NCI-H1436 treated with DMSO at 0.1 percent for 48 hours (cell line): ENCODE measurements around the gene FHAD1.

Experiments
- DNase-seq: peaks from one replicate; lab custom pipeline; 2025; lab: John Stamatoyannopoulos, UW

Gene FHAD1

DNA sequence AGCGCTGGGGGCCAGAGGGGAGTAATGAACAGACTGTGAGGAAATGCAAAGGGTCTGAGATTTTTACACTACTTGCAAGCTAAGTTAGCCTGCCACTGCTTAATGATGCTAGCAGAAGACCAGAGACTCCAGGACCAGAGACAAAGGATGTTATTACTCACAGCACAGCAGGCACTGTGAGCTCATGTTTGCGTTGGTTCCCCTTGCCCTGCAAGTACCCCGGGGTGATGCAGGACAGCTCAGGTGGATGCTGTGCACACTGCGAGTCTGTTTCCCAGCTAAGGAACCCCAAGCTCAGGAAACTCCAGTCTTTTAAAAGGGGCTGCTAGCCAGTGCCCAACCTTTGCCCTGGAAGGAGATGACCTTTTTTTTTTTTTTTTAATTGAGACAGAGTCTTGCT is 1.2 kb downstream of the FHAD1 start:
- DNase-seq, result no peak

DNA sequence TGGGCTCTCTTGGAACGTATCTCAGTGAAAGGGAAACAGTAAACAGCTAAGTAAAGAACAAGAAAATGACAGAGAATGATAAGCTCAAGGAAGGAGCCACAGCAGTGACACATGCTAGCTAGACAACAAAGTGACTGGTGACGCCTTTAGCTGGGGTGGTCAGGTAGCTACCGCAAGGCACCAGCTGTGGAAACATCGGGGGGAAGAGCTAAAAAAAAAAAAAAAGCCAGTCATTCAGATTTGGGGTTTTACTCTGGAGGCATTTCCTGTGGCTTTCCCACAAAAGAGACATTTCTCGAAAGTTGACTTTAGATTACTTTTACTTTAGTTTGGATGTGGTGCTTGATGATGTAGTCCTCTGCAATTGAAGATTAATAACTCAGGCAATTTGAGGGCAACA is 2.1 kb downstream of the FHAD1 start:
- DNase-seq, result no peak

DNA sequence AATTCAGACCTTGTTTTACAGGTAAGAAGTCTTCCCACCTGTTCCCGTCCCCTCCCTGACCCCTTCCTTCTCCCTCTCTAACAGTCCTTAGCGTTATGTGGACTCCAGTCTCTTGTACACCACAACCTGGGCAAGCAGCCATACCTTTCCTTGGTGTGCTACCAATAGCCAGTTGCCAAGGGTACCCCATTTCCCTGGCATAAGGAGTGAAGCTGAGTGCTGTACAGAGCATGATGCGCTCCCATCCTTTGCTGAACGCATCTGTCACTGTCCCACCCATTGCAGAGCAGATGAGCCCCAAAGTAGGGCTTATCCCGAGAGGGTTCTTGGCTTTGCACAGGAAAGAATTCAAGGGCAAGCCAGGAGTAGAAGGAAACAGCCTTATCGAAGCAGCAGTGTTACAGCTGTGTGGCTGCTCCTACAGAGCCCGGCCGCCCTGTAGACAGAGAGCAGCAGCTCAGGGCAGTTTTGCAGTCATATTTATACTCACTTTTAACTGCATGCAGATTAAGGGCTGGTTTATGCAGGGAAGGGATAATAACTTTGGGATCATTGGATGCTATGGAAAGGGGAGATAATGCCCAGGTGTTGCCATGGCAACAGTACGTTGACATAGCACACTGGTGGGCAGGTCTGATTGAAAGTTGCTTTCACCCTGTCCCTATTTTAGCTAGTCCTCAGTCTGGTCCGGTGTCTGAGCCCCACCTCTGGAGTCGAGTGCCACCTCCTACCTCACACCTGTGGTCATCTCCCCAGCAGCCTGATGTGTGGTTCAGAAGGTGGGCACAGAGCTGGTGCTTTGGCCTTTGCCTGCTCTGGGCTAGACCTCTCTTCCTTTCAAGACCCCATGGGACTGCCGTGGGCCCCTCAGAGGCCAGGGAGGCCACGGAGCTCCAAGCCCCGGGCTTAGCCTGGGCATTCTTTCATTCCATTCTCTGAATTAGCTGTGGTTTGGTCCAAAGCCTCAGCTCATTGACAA is 5.1 kb downstream of the FHAD1 start:
- DNase-seq, result no peak

DNA sequence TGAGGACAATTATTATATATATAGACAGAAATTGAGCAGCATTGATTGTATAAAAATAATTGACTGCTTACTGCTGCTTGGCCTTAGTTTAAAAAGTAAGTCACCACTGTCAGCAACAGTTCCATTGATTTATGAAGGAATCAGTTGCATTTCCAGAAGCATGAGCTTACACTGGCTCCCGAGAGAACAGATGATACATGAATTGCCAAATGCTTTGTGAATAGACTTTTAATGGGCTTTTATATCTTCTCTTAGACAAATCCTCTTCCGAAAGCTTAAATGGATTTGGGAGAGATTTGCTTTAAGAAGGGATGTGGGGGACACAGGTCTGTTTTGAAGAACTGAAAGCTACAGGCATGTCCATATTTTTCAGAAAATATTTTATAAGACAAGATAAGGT is 7.5 kb downstream of the FHAD1 start:
- no peak for DNase-seq

DNA sequence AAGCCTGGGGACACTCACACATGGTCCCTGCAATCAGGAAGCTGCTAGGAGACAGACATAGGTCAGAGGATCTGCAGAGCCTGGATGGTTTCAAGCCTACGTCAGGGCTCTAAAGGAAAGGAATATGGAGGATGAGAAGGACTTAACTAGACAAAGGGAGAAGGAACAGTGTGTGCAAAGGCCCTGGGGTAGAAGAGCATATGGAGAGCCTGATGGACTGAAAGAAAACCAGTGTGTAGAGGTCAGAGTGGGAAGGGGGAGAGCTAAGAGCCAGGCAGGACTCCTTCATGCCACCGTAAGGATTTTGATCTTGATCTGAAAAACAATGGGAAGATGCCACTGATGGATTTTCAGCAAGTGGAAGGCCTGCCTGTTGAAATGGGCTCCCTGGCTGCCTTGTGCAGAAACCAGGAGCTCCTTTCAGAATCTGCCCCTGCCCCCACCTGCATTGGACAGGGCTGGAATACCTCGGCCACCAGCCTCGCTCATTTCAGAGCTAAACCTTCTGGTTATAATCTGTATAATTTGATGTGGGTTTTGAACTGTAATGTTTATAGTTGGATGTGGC is 8.6 kb downstream of the FHAD1 start:
- no peak for DNase-seq

DNA sequence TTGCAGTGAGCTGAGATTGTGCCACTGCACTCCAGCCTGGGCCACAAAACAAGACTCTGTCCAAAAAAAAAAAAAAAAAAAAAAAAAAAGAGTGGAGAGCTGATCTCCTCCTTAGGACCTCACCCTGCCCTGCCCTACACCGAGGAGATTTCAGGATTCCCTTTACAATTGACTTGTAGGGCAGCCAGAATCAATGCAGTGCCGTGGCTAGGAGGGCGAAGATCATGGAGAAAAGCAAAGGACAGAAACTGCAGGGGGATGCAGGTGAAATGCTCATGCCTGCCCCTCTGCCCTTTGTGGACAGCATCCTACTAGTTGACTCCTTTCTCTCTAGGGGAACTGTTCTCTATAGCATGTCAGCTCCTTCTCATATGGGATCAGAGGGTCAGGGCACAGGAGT is 9.6 kb downstream of the FHAD1 start:
- no peak for DNase-seq

DNA sequence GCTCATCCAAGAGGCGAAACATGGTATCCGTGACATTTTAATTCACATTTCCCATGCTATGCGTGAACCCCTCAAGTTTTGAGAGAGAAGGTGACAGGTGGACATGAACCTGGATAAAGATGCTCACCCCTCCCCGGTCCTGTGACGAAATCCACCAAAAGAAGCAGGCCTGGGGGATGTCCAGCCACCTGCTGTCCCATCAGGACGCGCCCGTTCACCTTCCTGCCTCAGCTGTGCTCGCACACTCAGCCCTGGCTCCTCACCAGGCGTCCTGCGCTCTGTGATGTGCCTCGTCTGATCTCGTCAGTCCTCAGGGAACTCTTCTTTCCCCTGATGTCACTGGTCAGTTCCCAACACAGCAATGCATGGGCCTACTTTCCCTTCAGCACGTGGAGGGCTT is 10.3 kb downstream of the FHAD1 start:
- no peak for DNase-seq

DNA sequence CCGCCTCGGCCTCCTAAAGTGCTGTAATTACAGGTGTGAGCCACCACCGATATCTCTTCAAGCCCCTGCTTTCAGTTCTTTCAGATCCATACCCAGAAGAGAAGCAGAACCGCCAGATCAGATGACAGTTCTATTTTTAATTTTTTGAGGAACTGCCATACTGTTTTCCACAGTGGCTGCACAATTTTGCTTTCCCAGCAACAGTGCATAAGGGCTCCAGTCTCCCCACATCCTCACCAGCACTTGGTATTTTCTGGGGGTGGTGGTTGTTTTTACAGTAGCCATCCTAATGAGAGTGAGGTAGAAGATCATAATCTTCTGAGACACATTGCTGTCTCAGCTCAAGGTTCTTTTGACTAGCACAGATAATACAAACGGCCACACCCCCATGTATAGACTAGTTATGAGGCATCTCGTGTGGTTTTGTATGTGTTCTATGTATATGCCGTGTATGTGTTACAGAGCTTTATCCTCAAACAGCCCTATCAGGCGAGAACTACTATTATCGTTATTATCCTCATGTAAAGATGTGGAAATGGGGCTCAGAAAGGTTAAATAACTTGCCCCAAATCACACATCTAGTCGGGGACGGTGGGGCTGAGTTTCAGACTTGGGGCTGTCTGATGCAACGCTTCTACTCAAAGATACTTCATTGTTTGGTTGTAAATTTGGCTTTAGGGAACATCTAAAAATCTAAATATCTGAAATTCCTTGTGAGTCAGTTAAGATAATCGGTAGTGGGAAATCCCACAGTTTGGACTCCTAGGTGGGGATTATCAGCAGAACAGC is 12.0 kb downstream of the FHAD1 start:
- no peak for DNase-seq

DNA sequence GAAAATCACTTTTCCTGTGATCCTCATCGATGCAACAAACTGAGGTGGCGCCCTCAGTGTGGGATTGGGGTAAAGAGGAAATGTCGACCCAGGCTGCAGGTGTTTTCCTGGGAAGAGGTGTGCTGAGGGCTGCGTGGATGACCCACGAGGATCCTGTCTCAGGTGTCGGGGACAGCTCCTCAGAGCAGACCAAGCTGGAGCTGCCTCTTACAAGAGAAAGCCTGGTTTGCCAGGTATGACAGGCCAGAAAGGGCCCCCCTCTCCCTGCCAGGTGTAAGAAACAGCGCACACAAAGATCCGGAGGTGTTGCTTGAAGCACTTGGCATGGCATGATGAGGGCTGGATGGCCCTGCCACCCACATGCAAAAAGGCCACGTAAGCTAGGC is 12.6 kb downstream of the FHAD1 start:
- no peak for DNase-seq

DNA sequence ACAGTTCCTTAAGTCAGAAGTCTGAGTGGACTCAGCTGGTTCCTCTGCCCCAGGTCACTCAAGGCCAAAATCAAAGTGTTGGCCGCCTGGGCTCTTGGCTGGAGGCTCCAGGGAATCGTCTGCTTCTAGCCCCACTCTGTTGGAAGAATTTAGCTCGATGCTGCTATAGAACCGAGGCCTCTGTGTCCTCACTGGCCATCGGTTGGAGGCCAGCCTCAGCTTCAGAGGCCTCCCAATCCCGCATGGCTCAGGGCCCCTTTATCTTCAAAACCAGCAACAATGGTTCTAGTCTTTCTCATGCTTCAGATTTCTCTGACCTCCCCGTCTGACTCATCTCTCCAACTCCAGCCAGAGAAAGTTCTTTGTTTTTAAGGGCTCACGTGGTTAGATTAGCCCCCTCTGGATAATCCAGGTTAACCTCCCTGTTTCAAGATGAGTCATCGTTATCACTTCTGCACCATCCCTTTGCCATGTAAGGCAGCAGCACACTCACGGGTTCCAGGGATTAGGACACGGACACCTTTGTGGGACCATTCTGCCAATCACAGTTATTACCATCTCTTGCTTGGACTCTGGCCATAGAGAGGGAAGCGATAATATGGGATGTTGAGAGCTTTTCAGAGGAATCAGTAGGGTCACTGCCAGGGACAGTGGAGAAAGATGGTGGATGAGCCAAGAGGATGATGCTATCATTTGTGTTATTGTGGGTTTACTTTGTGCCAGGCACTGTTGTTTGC is 13.6 kb downstream of the FHAD1 start:
- DNase-seq, result no peak

DNA sequence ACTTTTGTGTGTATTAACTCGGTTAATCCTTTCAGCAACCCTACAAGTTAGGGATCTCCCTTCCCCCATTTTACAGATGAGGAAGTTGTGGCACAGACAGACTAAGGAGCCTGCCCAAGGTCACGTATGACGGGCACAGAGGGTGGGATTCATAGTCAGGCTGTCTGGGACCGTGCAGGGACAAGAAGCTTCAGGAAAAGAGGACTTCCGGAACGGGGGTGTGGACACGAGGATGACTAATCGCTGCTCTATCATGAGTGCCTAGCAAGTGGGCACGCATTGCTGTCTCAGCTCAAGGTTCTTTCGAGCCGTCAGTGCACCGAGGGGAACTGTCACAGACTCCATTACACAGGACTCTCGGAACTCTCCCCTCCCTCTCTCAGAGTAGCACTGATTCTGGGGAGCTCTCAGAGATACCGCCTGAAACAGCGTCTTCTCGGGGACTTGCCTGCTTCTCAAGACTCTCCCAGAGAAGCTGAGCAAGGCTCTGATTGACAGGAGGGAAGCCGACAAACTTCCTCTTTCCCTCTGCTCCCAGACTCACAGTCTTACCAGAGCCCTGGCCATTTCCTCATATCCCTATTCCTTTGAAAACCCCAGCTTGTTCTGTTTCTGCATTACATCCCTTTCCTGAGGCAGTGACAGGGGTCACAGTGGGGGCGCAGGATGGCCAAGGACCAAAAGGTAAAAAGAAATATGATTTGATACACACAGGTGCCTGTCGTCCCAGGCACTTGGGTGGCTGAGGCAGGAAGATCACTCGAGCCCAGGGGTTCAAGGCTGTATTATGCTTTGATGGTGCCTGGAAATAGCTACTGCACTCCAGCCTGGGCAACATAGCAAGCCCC is 14.4 kb downstream of the FHAD1 start:
- DNase-seq, result no peak

DNA sequence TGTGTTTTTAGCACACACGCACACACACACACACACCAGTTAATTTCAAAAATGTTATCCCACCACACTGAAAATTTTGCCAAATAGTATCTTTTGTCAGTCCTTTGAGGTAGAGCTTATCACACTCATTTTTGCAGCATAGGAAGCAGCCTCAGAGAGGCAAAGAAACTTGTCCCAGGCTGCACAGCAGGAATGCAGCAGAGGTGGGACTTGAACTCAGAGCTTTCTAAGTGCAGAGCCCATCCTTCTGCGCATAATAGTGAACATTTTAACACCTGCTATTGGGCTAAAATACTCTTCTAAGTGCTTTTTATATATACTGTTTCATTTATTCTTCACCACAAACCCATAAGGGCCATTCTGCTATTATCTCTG is 15.0 kb downstream of the FHAD1 start:
- DNase-seq, result no peak

DNA sequence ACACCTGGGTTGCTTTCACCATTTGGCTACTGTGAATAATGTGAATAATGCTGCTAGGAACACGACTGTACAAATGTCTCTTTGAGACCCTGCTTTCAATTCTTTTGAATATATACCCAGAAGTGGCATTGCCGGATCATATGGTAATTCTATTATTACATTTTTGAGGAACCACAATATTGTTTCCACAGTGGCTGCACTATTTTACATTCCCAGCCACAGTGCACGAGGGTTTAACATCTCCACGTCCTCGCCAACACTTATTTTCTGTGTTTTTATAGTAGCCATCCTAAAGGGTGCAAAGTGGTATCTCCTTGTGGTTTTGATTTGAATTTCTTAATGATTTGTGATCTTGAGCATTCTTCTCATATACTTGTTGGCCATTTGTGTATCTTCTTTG is 15.7 kb downstream of the FHAD1 start:
- no peak for DNase-seq

DNA sequence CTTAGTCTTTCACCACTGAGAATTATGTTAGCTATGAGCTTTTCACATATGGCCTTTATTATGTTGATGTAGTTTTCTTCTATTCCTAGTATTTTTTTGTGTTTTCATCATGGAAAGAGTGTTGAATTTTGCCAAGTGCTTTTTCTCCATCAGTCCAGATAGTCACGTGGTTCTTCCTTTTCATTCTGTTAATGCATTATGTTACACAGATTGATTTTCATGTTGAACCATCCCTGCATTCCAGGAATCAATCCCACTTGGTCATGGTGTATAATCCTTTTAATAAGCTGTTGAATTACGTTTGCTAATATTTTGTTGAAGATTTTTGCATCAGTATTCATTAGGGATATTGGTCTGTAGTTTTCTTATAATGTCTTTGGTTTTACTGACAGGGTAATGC is 17.7 kb downstream of the FHAD1 start:
- DNase-seq, result no peak

DNA sequence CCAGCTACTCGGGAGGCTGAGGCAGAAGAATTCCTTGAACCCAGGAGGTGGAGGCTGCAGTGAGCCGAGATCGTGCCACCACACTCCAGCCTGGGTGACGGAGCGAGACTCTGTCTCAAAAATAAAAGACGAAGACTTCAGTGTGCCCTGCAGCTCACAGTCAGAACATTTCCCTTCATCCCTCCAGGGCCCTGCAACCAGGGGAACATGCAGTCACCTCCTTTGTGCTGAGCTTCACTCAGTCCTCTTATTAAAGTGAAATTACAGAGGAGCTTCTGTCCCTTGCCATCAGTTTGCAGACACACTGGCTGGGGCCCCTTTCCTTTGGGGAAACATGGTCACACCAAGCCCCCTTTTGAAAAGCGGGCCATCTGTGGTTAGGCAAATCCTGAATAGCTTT is 24.2 kb downstream of the FHAD1 start:
- DNase-seq, result no peak

DNA sequence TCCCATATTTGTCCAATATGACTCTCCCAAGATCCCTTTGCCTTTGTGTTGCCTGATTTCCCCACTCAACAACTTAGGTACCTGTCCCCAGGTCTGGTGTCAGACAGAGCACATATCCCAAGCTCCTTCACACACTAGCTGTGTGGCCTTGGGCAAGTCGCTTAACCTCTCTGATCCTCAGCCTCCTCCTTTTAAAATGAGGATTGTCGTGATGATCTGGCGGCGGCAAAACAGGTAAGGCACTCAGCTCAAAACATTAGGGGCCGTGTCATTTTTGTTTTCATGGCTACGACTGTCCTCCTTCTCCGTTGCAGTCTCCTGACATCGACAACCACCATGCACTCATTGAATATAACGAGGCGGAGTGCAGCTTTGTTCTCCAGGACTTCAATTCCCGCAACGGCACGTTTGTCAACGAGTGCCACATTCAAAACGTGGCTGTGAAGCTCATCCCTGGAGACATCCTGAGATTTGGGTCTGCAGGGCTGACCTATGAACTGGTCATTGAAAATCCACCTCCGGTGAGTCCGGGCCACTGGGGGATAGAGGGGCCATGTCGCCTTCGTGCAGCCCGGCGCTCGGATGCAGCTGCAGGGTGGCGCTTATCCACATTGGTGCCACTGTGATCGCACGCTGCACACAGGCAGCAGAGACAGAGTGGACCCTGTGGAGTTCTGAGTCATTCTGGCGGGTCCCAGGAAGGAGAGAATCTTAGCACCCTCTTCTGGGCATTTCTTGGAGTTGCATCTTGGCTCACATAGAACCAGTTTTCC is 25.2 kb downstream of the FHAD1 start:
- peak; percentile 2 for DNase-seq

DNA sequence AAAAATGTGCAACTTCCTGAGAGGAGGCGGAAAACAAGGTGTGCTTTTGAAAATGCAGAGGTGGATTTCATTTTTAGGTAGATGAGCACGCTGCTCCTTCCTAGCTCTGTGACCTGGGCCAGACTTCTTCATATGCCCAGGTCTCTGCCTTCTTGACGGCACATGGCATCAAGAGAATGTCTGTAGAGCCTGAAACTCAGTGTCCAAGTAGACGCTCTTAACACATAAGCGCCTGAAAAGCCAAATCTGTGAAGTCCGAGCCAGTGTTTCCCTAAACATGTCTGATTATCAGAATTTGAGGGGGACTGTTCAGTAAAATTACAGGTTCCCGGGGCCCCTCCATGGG is 25.7 kb downstream of the FHAD1 start:
- no peak for DNase-seq

DNA sequence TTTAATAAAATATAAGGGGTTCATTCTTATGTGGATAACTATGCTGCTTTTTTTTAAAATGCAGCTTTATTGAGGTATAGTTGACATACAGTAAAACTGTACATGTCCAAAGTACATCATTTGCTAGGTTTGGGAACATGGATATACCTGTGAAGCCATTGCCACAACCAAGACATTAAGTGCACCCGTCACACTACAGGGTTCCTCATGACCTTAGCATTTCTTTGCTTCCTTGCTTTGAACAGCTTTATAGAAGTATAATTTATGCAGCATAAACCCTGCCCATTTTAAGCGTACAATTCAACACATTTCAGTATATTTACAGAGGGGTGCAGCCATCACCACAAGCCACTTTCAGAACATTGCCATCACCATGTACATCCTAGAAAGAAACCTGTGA is 26.3 kb downstream of the FHAD1 start:
- DNase-seq, result no peak

DNA sequence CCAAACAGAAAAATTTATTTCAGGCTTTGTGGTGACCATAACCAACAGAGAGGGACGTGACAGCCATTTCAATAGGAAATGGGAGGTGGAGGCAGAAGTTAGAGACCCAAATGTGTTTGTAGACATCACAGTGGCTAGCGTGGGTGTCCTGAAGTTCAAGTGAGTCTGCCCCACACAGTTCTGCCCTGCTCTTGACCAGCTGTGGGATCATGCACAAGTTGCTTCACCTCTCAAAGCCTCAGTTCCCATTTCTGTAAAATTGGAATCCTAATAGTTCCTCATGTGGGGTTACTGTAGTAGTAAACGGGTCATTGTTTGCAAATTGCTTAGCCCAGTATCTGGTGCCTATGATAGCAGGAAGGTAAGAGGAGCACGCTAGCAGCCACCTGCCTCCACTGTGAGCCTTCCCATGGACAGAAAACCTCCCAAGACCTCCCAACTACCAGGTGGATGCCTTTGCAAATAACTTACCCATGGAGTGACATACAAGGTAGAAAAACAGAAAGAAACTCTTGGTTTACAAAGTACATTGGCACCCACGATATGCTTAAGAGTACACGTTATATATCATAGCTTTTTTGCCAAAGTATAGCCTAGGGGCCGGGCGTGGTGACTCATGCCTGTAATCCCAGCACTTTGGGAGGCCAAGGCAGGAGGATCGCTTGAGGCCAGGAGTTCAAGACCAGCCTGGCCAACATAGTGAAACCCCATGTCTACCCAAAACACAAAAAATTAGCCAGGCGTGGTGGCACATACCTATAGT is 29.1 kb downstream of the FHAD1 start:
- DNase-seq, result no peak
